ENCODE data around the gene SSB.
"Not testable (repeated sequence)": the region's sequence is repeated elsewhere in the genome, so short reads cannot be mapped to it uniquely, and the experiment has no call there.

Gene SSB

GRCh38 chr2:169828141-169828811 is 29.6 kb downstream of the SSB start:
- peak; percentile 78 for DNase-seq (ENCODE audit: low spot score)

GRCh38 chr2:169834401-169834800 is 35.7 kb downstream of the SSB start:
- DNase-seq (ENCODE audit: low spot score): no peak

- no peak for DNase-seq (ENCODE audit: low spot score)
These were observed 40.2 kb downstream of the SSB start for GRCh38 chr2:169838743-169839489.

GRCh38 chr2:169839954-169840746 is 41.5 kb downstream of the SSB start:
- DNase-seq (ENCODE audit: low spot score): no peak

- DNase-seq (ENCODE audit: low spot score): no peak
These were observed 42.1 kb downstream of the SSB start for GRCh38 chr2:169840747-169841142.

- not testable (repeated sequence) for DNase-seq (ENCODE audit: low spot score)
These were observed 43.0 kb downstream of the SSB start for GRCh38 chr2:169841625-169842024.

GRCh38 chr2:169845016-169845415 is 46.3 kb downstream of the SSB start:
- DNase-seq (ENCODE audit: low spot score): no peak

- DNase-seq (ENCODE audit: low spot score): peak; percentile 50
These were observed 50.5 kb downstream of the SSB start for GRCh38 chr2:169848959-169849693.

GRCh38 chr2:169849710-169850109 is 51.0 kb downstream of the SSB start:
- DNase-seq (ENCODE audit: low spot score): no peak

- DNase-seq (ENCODE audit: low spot score): no peak
These were observed 54.5 kb downstream of the SSB start for GRCh38 chr2:169853041-169853668.

GRCh38 chr2:169855281-169856258 is 56.9 kb downstream of the SSB start:
- not testable (repeated sequence) for DNase-seq (ENCODE audit: low spot score)

GRCh38 chr2:169859423-169859822 is 60.8 kb downstream of the SSB start:
- DNase-seq (ENCODE audit: low spot score): no peak

- no peak for DNase-seq (ENCODE audit: low spot score)
These were observed 61.5 kb downstream of the SSB start for GRCh38 chr2:169860149-169860548.
